GM13976 (cell line): ENCODE data around the gene ATXN7.

Experiments used
- DNase-seq: peaks from one replicate; pipeline ENCODE4 v3.0.0; 2012; ENCODE audit warnings: low spot score
- CTCF ChIP-seq: IDR thresholded peaks from 2 replicates; pipeline ENCODE4 v1.5.1; 2012; ENCODE audit warnings: borderline replicate concordance, mild to moderate bottlenecking; ENCODE audit not compliant: insufficient read depth; ENCODE audit errors: extremely low read depth, missing control alignments, control extremely low read depth
- in situ Hi-C: fragments of 300-500 bp; cut with MboI; formaldehyde crosslinking; loops from one replicate; pipeline ENCODE4 v1.12.0; 2022; ENCODE audit warnings: low sequenced_read_pairs, mixed read lengths, inconsistent platforms; ENCODE audit not compliant: unreplicated experiment

Gene ATXN7

GRCh38 chr3:63878394-63879060 lies 14.9 kb downstream of the ATXN7 start:
- in situ Hi-C loops: no loop called here
- TF ChIP-seq CTCF: no peak
- DNase-seq: no peak

DNA sequence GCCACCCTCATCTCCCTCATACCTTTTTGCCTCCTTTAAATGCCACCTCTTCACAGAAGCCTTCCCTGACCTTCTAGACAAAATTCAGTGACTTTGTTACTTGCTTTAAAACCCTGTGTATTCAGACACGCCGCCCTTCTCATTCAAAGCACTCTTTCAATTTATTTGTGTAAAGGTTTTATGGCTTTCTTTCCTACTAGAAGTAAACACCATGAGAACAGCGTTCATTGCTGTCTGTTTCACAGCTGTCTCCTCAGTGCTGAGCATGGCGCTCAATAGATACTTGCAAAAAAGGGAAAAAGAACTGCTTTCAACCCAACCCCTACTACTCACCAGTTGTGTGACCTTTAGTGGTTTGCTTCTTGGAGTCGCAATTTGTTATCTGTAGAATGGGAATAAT lies 17.0 kb downstream of the ATXN7 start:
- DNase-seq: no peak
- no peak for TF ChIP-seq CTCF
- in situ Hi-C loops: no loop called here

DNA sequence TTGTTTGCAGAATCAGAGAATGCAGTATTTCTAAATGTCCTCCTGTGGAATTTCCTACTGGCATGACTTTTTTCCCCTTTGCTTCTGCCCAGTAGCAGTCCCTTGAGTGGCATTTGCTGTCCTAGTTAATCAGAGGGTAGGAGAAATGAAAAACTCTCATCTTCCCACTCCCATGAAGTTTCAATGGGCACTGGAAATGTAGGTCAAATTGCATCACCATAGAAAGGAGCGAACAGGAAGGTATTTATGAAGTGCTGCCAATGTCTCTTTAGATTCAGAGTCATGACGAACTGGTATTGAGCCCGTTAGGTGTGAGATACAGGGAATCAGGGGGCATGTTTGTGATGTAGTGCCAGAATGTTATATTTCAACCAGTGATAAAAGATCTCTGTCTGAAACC lies 23.2 kb downstream of the ATXN7 start:
- DNase-seq: no peak
- no peak for TF ChIP-seq CTCF
- in situ Hi-C loops: no loop called here

DNA sequence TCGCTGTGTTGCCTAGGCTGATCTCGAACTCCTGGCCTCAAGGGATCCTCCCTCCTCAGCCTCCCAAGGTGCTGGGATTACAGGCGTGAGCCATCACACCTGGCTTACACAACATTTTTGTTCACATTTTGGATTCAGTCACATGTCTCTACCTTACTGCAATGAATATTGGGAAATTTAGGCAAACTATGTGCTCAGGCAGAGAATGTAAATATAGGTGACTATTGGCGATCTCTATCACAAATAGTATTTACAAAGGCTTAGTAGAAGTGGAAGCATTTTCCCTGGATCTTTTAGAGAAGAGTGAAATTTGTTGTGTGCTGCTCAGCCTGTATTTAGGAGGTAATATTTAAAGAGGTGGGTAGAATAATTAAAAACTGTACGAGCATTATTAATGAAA lies 27.9 kb downstream of the ATXN7 start:
- no peak for TF ChIP-seq CTCF
- in situ Hi-C loops: no loop called here

GRCh38 chr3:63892773-63893352 lies 29.2 kb downstream of the ATXN7 start:
- no peak for DNase-seq
- in situ Hi-C loops: no loop called here
- no peak for TF ChIP-seq CTCF

More for the DNA sequence above, 27.9 kb downstream of the ATXN7 start:
- no peak for DNase-seq

DNA sequence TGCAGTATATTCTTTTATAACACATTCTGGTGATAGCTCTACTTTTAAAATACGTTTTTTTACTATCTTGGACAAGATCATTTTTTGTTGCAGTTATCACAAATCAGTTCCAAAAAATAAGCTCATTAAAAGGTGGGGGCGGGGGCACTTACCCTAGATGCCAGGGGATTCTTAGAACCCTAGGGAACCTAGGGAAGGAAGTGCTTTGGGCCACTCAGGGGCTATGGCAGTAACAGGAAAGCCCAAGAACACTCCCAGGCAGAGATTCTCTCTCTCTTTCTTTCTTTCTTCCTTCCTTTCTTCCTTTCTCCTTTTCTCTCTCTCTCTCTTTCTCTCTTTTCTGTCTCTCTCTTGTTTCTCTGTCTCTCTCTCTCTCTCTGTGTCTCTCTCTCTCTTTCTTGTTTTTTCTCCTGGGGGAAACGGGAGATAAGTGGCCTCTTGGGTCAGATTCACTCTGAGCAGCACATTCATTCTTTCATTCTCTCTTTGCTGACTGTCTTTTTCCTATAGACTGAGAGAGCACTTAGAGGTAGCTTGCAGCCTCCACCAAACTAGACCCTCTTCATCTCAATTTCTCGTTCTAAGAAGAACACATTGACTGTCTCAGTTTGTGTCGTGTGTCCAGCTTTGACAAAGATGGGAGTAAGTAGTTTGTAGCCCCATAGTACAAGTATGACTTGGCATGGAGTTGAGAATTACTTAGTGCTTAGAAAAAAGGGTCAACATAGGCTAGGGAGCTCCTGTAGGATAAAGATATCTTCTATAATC lies 31.9 kb downstream of the ATXN7 start:
- in situ Hi-C loops: no loop called here
- no peak for DNase-seq
- no peak for TF ChIP-seq CTCF
